ENCODE data around the gene VAT1. TPM values are rescaled to one million over a fixed set of nuclear protein-coding genes. Genes with fewer than 3 reads are reported as not detected.

VAT1 gene
- total and polyA plus RNA-seq, 9 of the 15 experiments (the other 6 are each of a cell fraction or from before 2014, with no cell fraction given), result 29.4 to 153 (median 66.7) TPM

DNA sequence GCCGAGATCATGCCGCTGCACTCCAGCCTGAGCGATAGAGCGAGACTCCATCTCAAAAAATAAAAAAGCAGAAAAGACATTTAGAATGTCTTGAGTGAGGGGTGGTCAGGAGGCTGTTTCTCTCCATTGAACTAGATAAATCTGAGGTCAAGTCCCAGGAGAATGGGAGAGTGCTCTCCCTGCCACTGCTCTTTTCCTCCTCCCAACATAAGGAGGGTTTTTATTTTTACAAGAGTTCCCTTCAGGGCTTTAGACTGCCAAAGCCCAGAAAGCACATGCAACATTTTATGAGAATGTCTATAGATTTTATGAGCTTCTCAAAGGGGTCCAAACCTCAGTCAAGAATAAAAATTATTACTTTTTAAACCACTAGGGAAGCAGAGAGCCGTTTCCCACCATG is 4.4 kb upstream of the VAT1 start:
- H2AFZ ChIP-seq (ENCODE audit: low read depth, low read length), result no peak overlapping the region
- POLR2A ChIA-PET, result interaction anchor here (1.0 kb wide), 1 partner anchor 62 kb away, joined by 3 read pairs; no protein-coding TSS in a partner anchor
- ATAC-seq, result no peak
- 70% methylated on average over 5 of the region's 5 CpGs for WGBS (ENCODE audit: insufficient coverage, low coverage, missing lambda C conversion rate)
- no peaks in the 10 kb centered on the region for H3K36me3 ChIP-seq (ENCODE audit: control insufficient read depth, insufficient read depth, low read length)
- no TSS peak for BruUV-seq (replicated peaks)
- no peaks in the 10 kb centered on the region for H3K27me3 ChIP-seq (ENCODE audit: control insufficient read depth in 2 of 2, insufficient read depth in 2 of 2, low read length in 2 of 2)
- no peak overlapping the region for H3K4me2 ChIP-seq (ENCODE audit: insufficient read depth, low read length)
- FAIRE-seq, result no peak
- peaks cover 3 to 51% of the 10 kb centered on the region in 2 experiments for H3K4me1 ChIP-seq (replicated peaks in 1 of 2; ENCODE audit: control insufficient read depth in 2 of 2, insufficient read depth in 2 of 2, low read length in 2 of 2)
- H3K9me3 ChIP-seq (replicated peaks; ENCODE audit: control insufficient read depth, insufficient read depth, low read depth, low read length), result no peaks in the 10 kb centered on the region
- no peak for TF ChIP-seq TEAD1 (CRISPR knock-in tag; IDR thresholded peaks at IDR 0.05)
- TF ChIP-seq SPI1 (IDR thresholded peaks at IDR 0.05; ENCODE audit: borderline replicate concordance, low read depth, low read length), result no peak
- TF ChIP-seq ZFP30 (CRISPR knock-in tag; IDR thresholded peaks at IDR 0.05; ENCODE audit: borderline replicate concordance), result no peak
- TF ChIP-seq, protein P1, sequence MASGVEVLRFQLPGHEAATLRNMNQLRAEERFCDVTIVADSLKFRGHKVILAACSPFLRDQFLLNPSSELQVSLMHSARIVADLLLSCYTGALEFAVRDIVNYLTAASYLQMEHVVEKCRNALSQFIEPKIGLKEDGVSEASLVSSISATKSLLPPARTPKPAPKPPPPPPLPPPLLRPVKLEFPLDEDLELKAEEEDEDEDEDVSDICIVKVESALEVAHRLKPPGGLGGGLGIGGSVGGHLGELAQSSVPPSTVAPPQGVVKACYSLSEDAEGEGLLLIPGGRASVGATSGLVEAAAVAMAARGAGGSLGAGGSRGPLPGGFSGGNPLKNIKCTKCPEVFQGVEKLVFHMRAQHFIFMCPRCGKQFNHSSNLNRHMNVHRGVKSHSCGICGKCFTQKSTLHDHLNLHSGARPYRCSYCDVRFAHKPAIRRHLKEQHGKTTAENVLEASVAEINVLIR (CRISPR knock-in tag; IDR thresholded peaks at IDR 0.05), result no peak
- TF ChIP-seq PTBP1 (IDR thresholded peaks at IDR 0.05; ENCODE audit: low read depth, low read length), result no peak
- TF ChIP-seq RBBP5 (IDR thresholded peaks at IDR 0.05; ENCODE audit: borderline replicate concordance, insufficient read depth, low read length, poor library complexity, severe bottlenecking), result no peak
- TF ChIP-seq CREB1 (IDR thresholded peaks at IDR 0.05), result no peak
- no peak for TF ChIP-seq CREB1 (CRISPR knock-in tag; IDR thresholded peaks at IDR 0.05)
- H3K79me2 ChIP-seq (ENCODE audit: control insufficient read depth, insufficient read depth, low read length), result peaks cover 6% of the 10 kb centered on the region; the same call in 2 of the 3 replicates
- H4K20me1 ChIP-seq (replicated peaks; ENCODE audit: control insufficient read depth, insufficient read depth, low read length), result no peaks in the 10 kb centered on the region
- H3K9me1 ChIP-seq (ENCODE audit: control insufficient read depth, insufficient read depth, low read length), result no peaks in the 10 kb centered on the region
- no peak for DNase-seq (ENCODE audit: extremely low read depth in 1 of 4, low spot score in 3 of 4)
- H3K27ac ChIP-seq (ENCODE audit: extremely low read depth, low read depth, low read length), result no peak overlapping the region
- H3K4me3 ChIP-seq, result no peak overlapping the region
- in situ Hi-C loops (cut with MboI), result no loop called here
- H3K9ac ChIP-seq (ENCODE audit: insufficient read depth in 1 of 2, low read depth in 2 of 2, low read length in 2 of 2), result no peak overlapping the region
- intact Hi-C loops (cut with micrococcal nuclease), result no loop called here
- CTCF ChIA-PET (ENCODE audit: low intra/inter-chr PET ratio), result no interaction called here

All from K562 (cell line).